HEK293 (cell line): ENCODE measurements around the gene PTPRR.

ENCODE experiments used
- GLIS1 ChIP-seq: fragments of 450-650 bp; formaldehyde crosslinking; IDR thresholded peaks from 2 replicates; pipeline ENCODE4 v1.5.1; 2016; ENCODE audit warnings: missing biosample characterization, missing genetic modification characterization
- MEIS1 ChIP-seq: sonication (generic); formaldehyde crosslinking; IDR thresholded peaks from 2 replicates; pipeline ENCODE4 v1.8.1; 2022; ENCODE audit warnings: missing genetic modification reagents, mild to moderate bottlenecking, borderline replicate concordance
- WT1 ChIP-seq: fragments of 450-650 bp; formaldehyde crosslinking; IDR thresholded peaks from 2 replicates; pipeline ENCODE4 v1.5.1; 2016; ENCODE audit warnings: missing biosample characterization, missing genetic modification characterization
- ZNF138 ChIP-seq: fragments of 450-650 bp; formaldehyde crosslinking; IDR thresholded peaks from 2 replicates; pipeline ENCODE4 v1.5.1; 2016; ENCODE audit warnings: missing biosample characterization, missing genetic modification characterization, borderline replicate concordance

- TF ChIP-seq MEIS1 (CRISPR knock-in tag) (no peak), WT1 (no peak), GLIS1 (tag by site-specific recombination) (no peak), ZNF138 (tag by site-specific recombination) (no peak)
These were observed 36.7 kb downstream of the PTPRR start for GRCh38 chr12:70883855-70884254.
